H1 (cell line): ENCODE data around the gene NFIX. TPM values are rescaled to one million over a fixed set of nuclear protein-coding genes. Genes with fewer than 3 reads are reported as not detected.

Source experiments
- CTCF ChIA-PET: fragments of 300-600 bp; sonication (Branson Sonifier 250); formaldehyde crosslinking; loops from one replicate; lab custom pipeline; 2021; ENCODE audit not compliant: partially characterized antibody; lab: Charles Lee
- POLR2A ChIA-PET: fragments of 300-600 bp; sonication (Branson Sonifier 250); formaldehyde crosslinking; loops from one replicate; lab custom pipeline; 2021; ENCODE audit warnings: inconsistent platforms; ENCODE audit not compliant: partially characterized antibody; lab: Charles Lee
- DNase-seq, 2 experiments: peaks; one replicate each; pipeline versions ENCODE4 v3.0.0 to v3.0.0-alpha.2; 2010 to 2022; ENCODE audit warnings: low spot score in 2 of 2, low read depth in 1 of 2, mixed read lengths in 1 of 2
- FAIRE-seq: peaks from 2 replicates; lab custom pipeline; 2011; peaks lifted over from hg19 to GRCh38; lab: Jason Lieb, UNC
- H2AFZ ChIP-seq: 2 replicates; pipeline ENCODE4 v1.8.1; 2012; ENCODE audit warnings: low read length, inconsistent platforms
- H2AK5ac ChIP-seq: 2 replicates; pipeline ENCODE4 v1.6.1; 2013; ENCODE audit warnings: low read depth, low read length
- H2BK120ac ChIP-seq: replicated peaks from 2 replicates; pipeline ENCODE3; 2013; ENCODE audit warnings: low read depth, low read length, inconsistent platforms
- H2BK12ac ChIP-seq: 2 replicates; pipeline ENCODE4 v1.6.1; 2013; ENCODE audit warnings: low read depth, low read length
- H2BK15ac ChIP-seq: 2 replicates; pipeline ENCODE4 v1.6.1; 2013; ENCODE audit warnings: low read length
- H2BK20ac ChIP-seq: 2 replicates; pipeline ENCODE4 v1.6.1; 2013; ENCODE audit warnings: low read length
- H2BK5ac ChIP-seq: 2 replicates; pipeline ENCODE4 v1.6.1; 2013; ENCODE audit warnings: low read depth, low read length
- H3K14ac ChIP-seq: 2 replicates; pipeline ENCODE4 v1.6.1; 2013; ENCODE audit warnings: inconsistent platforms; ENCODE audit not compliant: insufficient read length
- H3K18ac ChIP-seq: 2 replicates; pipeline ENCODE4 v1.6.1; 2013; ENCODE audit warnings: low read length; ENCODE audit errors: extremely low read depth
- H3K23ac ChIP-seq: 2 replicates; pipeline ENCODE4 v1.6.1; 2013; ENCODE audit warnings: inconsistent platforms; ENCODE audit not compliant: insufficient read length
- H3K23me2 ChIP-seq: 2 replicates; pipeline ENCODE4 v1.6.1; 2013; ENCODE audit warnings: low read depth, low read length
- H3K27ac ChIP-seq: 2 replicates; pipeline ENCODE4 v1.6.1; 2011; ENCODE audit warnings: low read depth, low read length, inconsistent platforms
- H3K27me3 ChIP-seq, 4 experiments: replicated peaks in 1 of 4; 1 replicate in 1 of 4; 2 replicates in 3 of 4; pipeline versions ENCODE4 v1.6.1 to v1.8.1; 2011 to 2013; ENCODE audit warnings: low read length in 3 of 4, mild to moderate bottlenecking in 3 of 4, inconsistent platforms in 2 of 4, mixed read lengths in 2 of 4, moderate library complexity in 1 of 4; ENCODE audit not compliant: control insufficient read depth in 3 of 4, insufficient read depth in 3 of 4; ENCODE audit errors: extremely low read depth in 1 of 4
- H3K36me3 ChIP-seq, 4 experiments: 2 replicates each; pipeline versions ENCODE4 v1.6.1 to v1.8.1; 2011 to 2013; ENCODE audit warnings: mild to moderate bottlenecking in 4 of 4, low read length in 3 of 4, moderate library complexity in 2 of 4, control low read depth in 1 of 4, inconsistent platforms in 1 of 4; ENCODE audit not compliant: insufficient read depth in 4 of 4, control insufficient read depth in 2 of 4
- H3K4ac ChIP-seq: replicated peaks from 2 replicates; pipeline ENCODE3; 2013; ENCODE audit warnings: low read length, low read depth, mixed read lengths, inconsistent platforms; ENCODE audit not compliant: insufficient read length
- H3K4me1 ChIP-seq, 4 experiments: replicated peaks in 1 of 4; 1 replicate in 1 of 4; 2 replicates in 3 of 4; pipeline versions ENCODE4 v1.6.1 to v1.8.1; 2011 to 2013; ENCODE audit warnings: low read length in 3 of 4, inconsistent platforms in 2 of 4, mixed read lengths in 1 of 4; ENCODE audit not compliant: insufficient read depth in 4 of 4, control insufficient read depth in 3 of 4
- H3K4me2 ChIP-seq, 2 experiments: 2 replicates each; pipeline versions ENCODE4 v1.6.1 to v1.8.1; 2011 to 2013; ENCODE audit warnings: low read depth in 2 of 2, low read length in 2 of 2, control low read depth in 1 of 2, inconsistent platforms in 1 of 2, mild to moderate bottlenecking in 1 of 2; ENCODE audit not compliant: insufficient read depth in 1 of 2
- H3K4me3 ChIP-seq, 4 experiments: fragments of 200-600, 300-600 bp in 1 of 4; sonication (generic), shearing (Covaris generic), sonication (Bioruptor Twin) in 1 of 4; 2 replicates each; pipeline versions ENCODE4 v1.5.1 to v1.8.1; 2011 to 2016; ENCODE audit warnings: low read length in 4 of 4, low read depth in 3 of 4, control low read depth in 2 of 4, inconsistent platforms in 2 of 4, mild to moderate bottlenecking in 2 of 4, mixed read lengths in 1 of 4, moderate library complexity in 1 of 4; ENCODE audit not compliant: insufficient read depth in 2 of 4; ENCODE audit errors: extremely low read depth in 1 of 4
- H3K56ac ChIP-seq: replicated peaks from 2 replicates; pipeline ENCODE3; 2013; ENCODE audit warnings: low read depth, mild to moderate bottlenecking, mixed read lengths, low read length, inconsistent platforms; ENCODE audit not compliant: insufficient read length
- H3K79me1 ChIP-seq: 2 replicates; pipeline ENCODE4 v1.6.1; 2013; ENCODE audit warnings: low read depth, low read length, control low read depth
- H3K79me2 ChIP-seq, 2 experiments: 2 replicates each; pipeline versions ENCODE4 v1.6.1 to v1.8.1; 2012 to 2013; ENCODE audit warnings: low read length in 2 of 2, mild to moderate bottlenecking in 2 of 2, inconsistent platforms in 1 of 2; ENCODE audit not compliant: insufficient read depth in 2 of 2, control insufficient read depth in 1 of 2
- H3K9ac ChIP-seq, 4 experiments: replicated peaks in 1 of 4; 1 replicate in 1 of 4; 2 replicates in 3 of 4; pipeline versions ENCODE4 v1.6.1 to v1.8.1; 2011 to 2013; ENCODE audit warnings: low read depth in 3 of 4, low read length in 3 of 4, control low read depth in 2 of 4, mild to moderate bottlenecking in 2 of 4, moderate library complexity in 2 of 4, inconsistent platforms in 1 of 4; ENCODE audit errors: extremely low read depth in 1 of 4
- H3K9me3 ChIP-seq, 2 experiments: 2 replicates each; pipeline versions ENCODE4 v1.6.1 to v1.8.1; 2012 to 2013; ENCODE audit warnings: mild to moderate bottlenecking in 2 of 2, moderate library complexity in 2 of 2, control low read depth in 1 of 2, inconsistent platforms in 1 of 2, low read depth in 1 of 2, low read length in 1 of 2, mixed read lengths in 1 of 2; ENCODE audit not compliant: insufficient read depth in 2 of 2
- H4K20me1 ChIP-seq, 2 experiments: replicated peaks in 1 of 2; 2 replicates each; pipeline versions ENCODE3 to v1.8.1; 2011 to 2013; ENCODE audit warnings: inconsistent platforms in 2 of 2, low read length in 2 of 2, mild to moderate bottlenecking in 1 of 2; ENCODE audit not compliant: insufficient read depth in 2 of 2, control insufficient read depth in 1 of 2
- H4K5ac ChIP-seq: 2 replicates; pipeline ENCODE4 v1.6.1; 2013; ENCODE audit warnings: low read length, low read depth, mixed read lengths, inconsistent platforms; ENCODE audit not compliant: insufficient read length
- H4K8ac ChIP-seq: 2 replicates; pipeline ENCODE4 v1.8.0; 2013; ENCODE audit warnings: mild to moderate bottlenecking, moderate library complexity, low read length, inconsistent platforms; ENCODE audit not compliant: insufficient read depth; ENCODE audit errors: extremely low read depth
- H4K91ac ChIP-seq: replicated peaks from 2 replicates; pipeline ENCODE3; 2013; ENCODE audit warnings: low read length, mixed read lengths, inconsistent platforms; ENCODE audit not compliant: insufficient read length
- BRCA1 ChIP-seq: IDR thresholded peaks from 2 replicates; pipeline ENCODE4 v1.6.1; 2012; ENCODE audit warnings: low read depth, low read length, improper control_type of control experiment
- GTF2F1 ChIP-seq: IDR thresholded peaks from 2 replicates; pipeline ENCODE4 v1.6.1; 2012; ENCODE audit warnings: low read depth, low read length, improper control_type of control experiment, borderline replicate concordance
- HDAC6 ChIP-seq: IDR thresholded peaks from one replicate; pipeline ENCODE4 v1.7.1; 2012; ENCODE audit warnings: low read depth, mild to moderate bottlenecking, inconsistent platforms, low read length, moderate library complexity
- JUN ChIP-seq: IDR thresholded peaks from 2 replicates; pipeline ENCODE4 v1.6.1; 2011; ENCODE audit warnings: low read depth, mild to moderate bottlenecking, improper control_type of control experiment, low read length
- SAP30 ChIP-seq: fragments of 300-600 bp; sonication (generic); IDR thresholded peaks from 2 replicates; pipeline ENCODE4 v1.7.1; 2012; ENCODE audit warnings: low read length, moderate library complexity, mild to moderate bottlenecking, inconsistent platforms; ENCODE audit not compliant: insufficient read depth, insufficient replicate concordance
- SP1 ChIP-seq: IDR thresholded peaks from 2 replicates; pipeline ENCODE4 v1.6.1; 2011; ENCODE audit warnings: low read depth, low read length
- SRF ChIP-seq: IDR thresholded peaks from 2 replicates; pipeline ENCODE4 v1.6.1; 2011; ENCODE audit warnings: mild to moderate bottlenecking, low read depth, low read length, moderate library complexity
- WGBS, 2 experiments: shearing (Covaris generic) in 1 of 2; methylation state at CpG; one replicate each; pipeline versions ENCODE4 v1.1.6 to v1.1.7; 2013 to 2015; ENCODE audit warnings: low lambda C conversion rate in 2 of 2, mixed read lengths in 2 of 2, inconsistent platforms in 1 of 2, low coverage in 1 of 2, missing lambda C conversion rate in 1 of 2; ENCODE audit not compliant: insufficient replicate concordance in 2 of 2, insufficient coverage in 1 of 2, insufficient read length in 1 of 2; ENCODE audit errors: extremely low coverage in 1 of 2, missing lambda C conversion rate in 1 of 2; 5-methylcytosine and 5-hydroxymethylcytosine counted together
- polyA plus RNA-seq, 7 experiments: library from polyadenylated mRNA; depleted of rRNA in 3 of 7; stranded (reverse) in 5 of 7; unstranded in 2 of 7; fragments of >200 nt in 5 of 7; fragments of 200-250 nt in 2 of 7; gene quantifications; 1 replicate in 5 of 7; 2 replicates in 1 of 7; 4 replicates in 1 of 7; pipeline versions ENCODE4 v1.2.1 to v1.2.3, GENCODE V29; 2011 to 2013; ENCODE audit warnings: missing spikeins in 2 of 7, mixed read lengths in 2 of 7
- total RNA-seq: library from RNA; stranded (reverse); fragmentation: NEBNext Ultra II Directional; extraction: Animal tissue kit (Norgen Biotek cat#: 25700); gene quantifications from 2 replicates; pipeline ENCODE4 v1.2.1, GENCODE V29; 2021
- TF ChIP-seq, protein P1 (sequence below): IDR thresholded peaks from 2 replicates; pipeline ENCODE4 v1.6.1; 2012; ENCODE audit warnings: inconsistent platforms
- TF ChIP-seq, protein P2 (sequence below): IDR thresholded peaks from 2 replicates; pipeline ENCODE4 v1.6.1; 2012; ENCODE audit warnings: low read length, inconsistent platforms

The NFIX gene
- total and polyA plus RNA-seq, 2 of the 8 experiments (the other 6 are each of a cell fraction or from before 2014, with no cell fraction given): 0.03 to 0.20 TPM

DNA sequence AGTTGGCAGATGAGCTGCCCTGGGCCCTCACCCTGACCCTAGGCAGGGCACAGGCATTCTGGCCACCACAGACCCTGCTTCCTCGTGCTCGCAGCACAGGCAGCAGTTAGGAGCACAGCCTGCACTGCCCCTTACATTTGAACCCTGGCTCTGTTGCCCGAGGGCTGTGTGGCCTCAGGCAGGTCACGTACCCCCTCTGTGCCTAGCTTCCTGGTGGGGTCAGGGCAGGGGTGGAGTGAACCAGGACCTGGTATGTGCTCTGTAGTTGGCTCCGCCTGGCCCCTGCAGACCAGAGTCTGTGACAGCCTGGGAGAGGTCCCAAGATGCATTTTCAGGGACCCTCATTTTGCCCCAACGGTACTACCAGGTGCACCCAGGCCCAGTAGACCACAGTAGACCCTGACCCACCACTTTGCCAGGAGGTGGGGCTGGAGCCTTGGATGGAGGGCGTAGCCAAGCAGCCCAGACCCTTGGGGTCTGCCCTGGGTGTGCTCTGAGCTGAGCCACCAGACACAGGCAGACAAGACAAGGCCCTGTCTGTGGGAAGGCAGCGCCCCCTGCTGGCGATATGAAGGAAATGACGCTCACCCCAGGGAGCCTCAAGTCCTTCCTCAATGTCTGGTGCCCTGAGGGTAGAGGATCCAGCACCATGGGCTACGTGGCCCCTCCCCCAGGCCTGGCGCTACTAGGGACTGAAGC lies 98.3 kb downstream of the NFIX start:
- Histone ChIP-seq H3K14ac (no peak overlapping the region), H2BK120ac (no peak overlapping the region), H3K18ac (no peak overlapping the region), H4K8ac (no peak overlapping the region), H2BK12ac (peak overlapping the region; percentile 52; the same call in 1 of the 2 replicates), H3K79me2 (no peaks in the 10 kb centered on the region), H2BK20ac (0 out of 2 replicates have a peak overlapping the region, but pooled peaks have one; percentile 4), H4K91ac (no peak overlapping the region), H3K9ac (no peak overlapping the region), H3K36me3 (no peaks in the 10 kb centered on the region), H3K4me1 (peaks cover 0 to 18% (median 16%) of the 10 kb centered on the region in 4 experiments; a peak in 5 of 7 replicates), H4K20me1 (peaks cover 2 to 4% of the 10 kb centered on the region in 2 experiments), H3K56ac (no peak overlapping the region), H2AK5ac (no peak overlapping the region), H3K23ac (no peak overlapping the region), H3K27me3 (peaks cover 9 to 71% (median 45%) of the 10 kb centered on the region in 4 experiments), H3K4ac (no peak overlapping the region), H2AFZ (no peak overlapping the region), H3K4me3 (no peak overlapping the region), H3K79me1 (no peaks in the 10 kb centered on the region), H3K27ac (no peak overlapping the region), H2BK15ac (peak overlapping the region; percentile 50; the same call in 1 of the 2 replicates), H2BK5ac (no peak overlapping the region), H4K5ac (no peak overlapping the region), H3K4me2 (no peak overlapping the region), H3K9me3 (no peaks in the 10 kb centered on the region), H3K23me2 (peaks cover 3% of the 10 kb centered on the region; the same call in 1 of the 2 replicates)
- CTCF ChIA-PET: interaction anchor here (0.6 to 48.8 kb wide), 29 partner anchors 7 to 955 kb away, joined by 3 to 1145 read pairs (median 9); partner anchors contain the start of gene DAND5
- 40% methylated on average over 12 of the region's 12 CpGs; no CpG with 5 or more reads in 1 of the 2 experiments for WGBS, 2 experiments
- FAIRE-seq (peak; percentile 80), DNase-seq (peak; percentile 79 to 89)
- POLR2A ChIA-PET: interaction anchor here (0.9 to 3.8 kb wide), 16 partner anchors 8 to 203 kb away, joined by 3 to 15 read pairs (median 5); partner anchors contain the start of gene GCDH
- TF ChIP-seq, protein P1, sequence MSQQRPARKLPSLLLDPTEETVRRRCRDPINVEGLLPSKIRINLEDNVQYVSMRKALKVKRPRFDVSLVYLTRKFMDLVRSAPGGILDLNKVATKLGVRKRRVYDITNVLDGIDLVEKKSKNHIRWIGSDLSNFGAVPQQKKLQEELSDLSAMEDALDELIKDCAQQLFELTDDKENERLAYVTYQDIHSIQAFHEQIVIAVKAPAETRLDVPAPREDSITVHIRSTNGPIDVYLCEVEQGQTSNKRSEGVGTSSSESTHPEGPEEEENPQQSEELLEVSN: no peak
- TF ChIP-seq SP1 (0 out of 2 replicates have a peak, but pooled peaks have one; percentile 25), BRCA1 (no peak), SRF (no peak), SAP30 (no peak), HDAC6 (no peak), GTF2F1 (no peak), JUN (no peak)
- TF ChIP-seq, protein P2, sequence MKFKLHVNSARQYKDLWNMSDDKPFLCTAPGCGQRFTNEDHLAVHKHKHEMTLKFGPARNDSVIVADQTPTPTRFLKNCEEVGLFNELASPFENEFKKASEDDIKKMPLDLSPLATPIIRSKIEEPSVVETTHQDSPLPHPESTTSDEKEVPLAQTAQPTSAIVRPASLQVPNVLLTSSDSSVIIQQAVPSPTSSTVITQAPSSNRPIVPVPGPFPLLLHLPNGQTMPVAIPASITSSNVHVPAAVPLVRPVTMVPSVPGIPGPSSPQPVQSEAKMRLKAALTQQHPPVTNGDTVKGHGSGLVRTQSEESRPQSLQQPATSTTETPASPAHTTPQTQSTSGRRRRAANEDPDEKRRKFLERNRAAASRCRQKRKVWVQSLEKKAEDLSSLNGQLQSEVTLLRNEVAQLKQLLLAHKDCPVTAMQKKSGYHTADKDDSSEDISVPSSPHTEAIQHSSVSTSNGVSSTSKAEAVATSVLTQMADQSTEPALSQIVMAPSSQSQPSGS: no peak
